ENCODE data around the gene ZNF689. TPM values are rescaled to one million over a fixed set of nuclear protein-coding genes. Genes with fewer than 3 reads are reported as not detected.

The ZNF689 gene
- total RNA-seq, 3 donors from 2014 or later = 7.0 to 15.4 (median 12.8) TPM

DNA sequence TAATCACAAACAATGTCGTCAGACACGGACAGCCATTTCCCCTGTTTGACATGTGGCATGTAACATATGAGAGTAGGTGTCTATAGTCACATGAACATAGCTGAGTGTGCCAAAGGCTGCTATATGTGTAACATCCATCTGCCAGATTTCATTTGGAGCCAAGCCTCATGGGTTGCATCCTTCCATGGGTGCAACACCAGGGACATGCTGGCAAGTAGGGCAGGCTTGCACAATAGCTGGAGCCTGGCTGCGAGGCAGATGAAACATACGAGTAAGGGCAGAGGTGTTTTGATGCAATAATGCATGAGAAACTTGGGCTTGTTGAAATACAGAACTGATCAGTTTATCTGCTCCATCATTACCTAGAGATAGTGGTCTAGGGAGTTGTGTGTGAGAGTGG is 9.0 kb upstream of the ZNF689 start:
- no peak overlapping the region for H3K4me3 ChIP-seq
- no peaks in the 10 kb centered on the region for H3K27me3 ChIP-seq
- H3K4me1 ChIP-seq = no peaks in the 10 kb centered on the region
- H3K27ac ChIP-seq = no peak overlapping the region
- intact Hi-C loops (cut with DNase I; ENCODE audit: low total_unique reads) = no loop called here
- TF ChIP-seq POLR2A (IDR thresholded peaks at IDR 0.05) (no peak), POLR2AphosphoS5 (IDR thresholded peaks at IDR 0.05) (no peak)
- TF ChIP-seq, protein P1, sequence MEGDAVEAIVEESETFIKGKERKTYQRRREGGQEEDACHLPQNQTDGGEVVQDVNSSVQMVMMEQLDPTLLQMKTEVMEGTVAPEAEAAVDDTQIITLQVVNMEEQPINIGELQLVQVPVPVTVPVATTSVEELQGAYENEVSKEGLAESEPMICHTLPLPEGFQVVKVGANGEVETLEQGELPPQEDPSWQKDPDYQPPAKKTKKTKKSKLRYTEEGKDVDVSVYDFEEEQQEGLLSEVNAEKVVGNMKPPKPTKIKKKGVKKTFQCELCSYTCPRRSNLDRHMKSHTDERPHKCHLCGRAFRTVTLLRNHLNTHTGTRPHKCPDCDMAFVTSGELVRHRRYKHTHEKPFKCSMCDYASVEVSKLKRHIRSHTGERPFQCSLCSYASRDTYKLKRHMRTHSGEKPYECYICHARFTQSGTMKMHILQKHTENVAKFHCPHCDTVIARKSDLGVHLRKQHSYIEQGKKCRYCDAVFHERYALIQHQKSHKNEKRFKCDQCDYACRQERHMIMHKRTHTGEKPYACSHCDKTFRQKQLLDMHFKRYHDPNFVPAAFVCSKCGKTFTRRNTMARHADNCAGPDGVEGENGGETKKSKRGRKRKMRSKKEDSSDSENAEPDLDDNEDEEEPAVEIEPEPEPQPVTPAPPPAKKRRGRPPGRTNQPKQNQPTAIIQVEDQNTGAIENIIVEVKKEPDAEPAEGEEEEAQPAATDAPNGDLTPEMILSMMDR (IDR thresholded peaks at IDR 0.05) = no peak
- H3K36me3 ChIP-seq = no peaks in the 10 kb centered on the region
- no peaks in the 10 kb centered on the region for H3K9me3 ChIP-seq
- DNase-seq (ENCODE audit: low spot score in 2 of 2) = no peak

DNA sequence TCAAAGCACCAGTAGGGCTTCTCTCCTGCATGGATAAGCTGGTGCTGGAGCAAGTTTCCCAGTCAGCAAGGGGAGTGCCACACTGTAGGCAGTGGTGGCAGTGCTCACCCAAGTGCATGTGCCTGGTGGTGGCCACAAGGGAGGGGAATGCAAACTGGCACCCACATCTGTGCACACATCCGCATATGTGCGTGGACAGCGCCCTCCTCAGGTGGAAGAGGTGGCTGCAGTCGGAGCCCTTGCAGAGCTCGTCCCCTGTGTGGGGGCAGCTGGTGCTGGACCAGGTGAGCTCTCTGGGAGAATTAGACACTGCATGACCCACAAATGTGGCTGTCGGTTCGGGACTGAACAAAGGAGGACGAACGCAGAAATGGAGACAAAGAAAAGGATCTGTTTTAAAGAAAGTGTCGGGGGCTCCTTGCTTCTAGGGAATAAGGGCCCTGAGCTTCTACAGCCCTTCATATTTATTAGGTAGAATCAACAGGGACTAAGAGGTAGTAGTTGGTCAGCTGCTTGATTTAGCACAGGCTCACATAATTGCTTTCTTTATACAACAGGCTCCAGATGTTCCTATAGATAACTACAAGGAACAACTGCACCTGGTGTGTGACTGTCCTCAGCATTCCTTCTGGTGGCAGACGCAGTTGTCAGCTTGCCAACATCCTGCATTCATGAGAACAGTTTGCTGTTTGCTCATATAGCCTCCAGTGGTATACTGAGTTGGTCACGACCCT is 5.3 kb upstream of the ZNF689 start:
- peak in 1 of 2 donors; percentile 79 for DNase-seq (ENCODE audit: low spot score in 2 of 2)
- Histone ChIP-seq H3K27me3 (no peaks in the 10 kb centered on the region), H3K9me3 (no peaks in the 10 kb centered on the region), H3K36me3 (no peaks in the 10 kb centered on the region), H3K4me3 (no peak overlapping the region), H3K27ac (no peak overlapping the region), H3K4me1 (no peaks in the 10 kb centered on the region)
- intact Hi-C loops (cut with DNase I; ENCODE audit: low total_unique reads) = no loop called here
- TF ChIP-seq POLR2AphosphoS5 (IDR thresholded peaks at IDR 0.05) = no peak
- TF ChIP-seq, protein P1 (IDR thresholded peaks at IDR 0.05) = peak in 1 of 3 donors; percentile 30
- TF ChIP-seq POLR2A (IDR thresholded peaks at IDR 0.05) = no peak

DNA sequence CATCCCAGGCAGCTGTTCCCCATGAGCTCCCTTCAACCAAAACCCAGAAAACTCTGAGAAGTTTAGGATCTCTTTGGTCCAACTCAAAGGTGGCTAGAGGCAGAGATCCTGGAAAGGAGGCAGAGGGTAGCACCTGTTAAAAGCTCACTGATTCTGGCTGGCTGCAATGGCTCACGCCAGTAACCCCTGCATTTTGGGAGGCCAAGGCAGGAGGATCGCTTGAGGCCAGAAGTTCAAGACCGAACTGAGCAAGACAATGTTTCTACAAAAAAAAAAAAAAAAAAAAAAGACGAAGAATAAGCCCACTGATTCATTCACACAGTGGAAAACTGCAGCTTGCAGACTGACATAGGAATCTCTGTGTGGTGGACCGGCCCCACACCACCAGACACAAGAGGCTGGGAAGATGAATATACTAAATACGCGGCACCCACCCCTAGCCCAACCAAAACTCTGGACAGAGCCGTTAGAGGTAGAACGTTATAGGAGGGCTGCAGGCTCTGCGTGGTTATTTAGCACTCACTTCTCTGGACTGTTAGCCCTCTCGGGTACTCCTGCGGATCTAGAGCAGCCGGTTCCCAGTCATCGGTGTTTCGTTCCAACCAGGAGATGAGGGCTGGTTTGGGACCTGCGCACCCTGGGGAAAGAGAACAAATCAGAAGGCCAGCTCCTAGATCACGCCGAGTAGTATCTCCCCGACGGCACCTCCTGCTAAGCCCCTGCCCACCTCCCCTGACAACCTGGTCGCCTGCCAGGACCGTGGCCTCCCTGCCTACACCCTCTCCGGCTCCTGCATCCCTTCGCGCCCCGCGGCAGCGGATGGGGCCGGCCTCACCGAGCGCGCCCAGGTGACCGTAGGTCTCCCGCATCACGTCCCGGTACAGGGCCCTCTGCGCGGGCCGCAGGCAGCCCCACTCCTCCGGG is 925 bp downstream of the ZNF689 start:
- no peaks in the 10 kb centered on the region for H3K4me1 ChIP-seq
- intact Hi-C loops (cut with DNase I; ENCODE audit: low total_unique reads) = no loop called here
- peak overlapping the region; percentile 92 to 93 for H3K27ac ChIP-seq
- H3K36me3 ChIP-seq = peaks cover 8% of the 10 kb centered on the region
- no peaks in the 10 kb centered on the region for H3K27me3 ChIP-seq
- no peaks in the 10 kb centered on the region for H3K9me3 ChIP-seq
- H3K4me3 ChIP-seq = peak overlapping the region; percentile 69 to 89 (median 88)
- TF ChIP-seq POLR2AphosphoS5 (IDR thresholded peaks at IDR 0.05) = no peak
- TF ChIP-seq, protein P1 (IDR thresholded peaks at IDR 0.05) = no peak
- no peak for TF ChIP-seq POLR2A (IDR thresholded peaks at IDR 0.05)
- peak in 1 of 2 donors; percentile 29 for DNase-seq (ENCODE audit: low spot score in 2 of 2)

DNA sequence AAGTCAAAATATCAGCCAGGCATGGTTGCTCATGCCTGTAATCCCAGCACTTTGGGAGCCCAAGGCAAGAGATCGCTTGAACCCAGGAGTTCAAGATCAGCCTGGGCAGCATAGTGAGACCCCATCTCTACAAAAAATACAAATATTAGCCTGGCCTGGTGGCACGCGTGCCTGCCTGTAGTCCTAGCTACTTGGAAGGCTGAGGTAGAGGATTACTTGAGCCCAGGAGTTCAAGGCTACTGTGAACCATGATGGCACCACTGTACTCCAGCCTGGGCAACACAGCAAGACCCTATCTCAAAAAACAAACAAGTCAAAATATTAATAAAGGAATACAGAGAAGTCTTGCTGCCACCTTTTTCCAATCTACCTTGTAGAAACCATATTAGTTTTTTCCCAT is 4.2 kb downstream of the ZNF689 start:
- intact Hi-C loops (cut with DNase I; ENCODE audit: low total_unique reads) = no loop called here
- no peak overlapping the region for H3K27ac ChIP-seq

More for the DNA sequence above, 4.2 kb downstream of the ZNF689 start:
- H3K27me3 ChIP-seq = no peaks in the 10 kb centered on the region
- no peak for DNase-seq (ENCODE audit: low spot score in 2 of 2)
- H3K9me3 ChIP-seq = no peaks in the 10 kb centered on the region
- no peaks in the 10 kb centered on the region for H3K4me1 ChIP-seq
- peaks cover 12% of the 10 kb centered on the region for H3K36me3 ChIP-seq
- H3K4me3 ChIP-seq = no peak overlapping the region
- TF ChIP-seq, protein P1 (IDR thresholded peaks at IDR 0.05) = no peak
- TF ChIP-seq POLR2A (IDR thresholded peaks at IDR 0.05) = no peak
- no peak for TF ChIP-seq POLR2AphosphoS5 (IDR thresholded peaks at IDR 0.05)
